H1 (cell line): ENCODE measurements around the gene HSDL2. TPM values are rescaled to one million over a fixed set of nuclear protein-coding genes. Genes with fewer than 3 reads are reported as not detected.

Experiments
- CTCF ChIA-PET: fragments of 300-600 bp; sonication (Branson Sonifier 250); formaldehyde crosslinking; loops from one replicate; lab custom pipeline; 2021; ENCODE audit not compliant: partially characterized antibody; lab: Charles Lee
- POLR2A ChIA-PET: fragments of 300-600 bp; sonication (Branson Sonifier 250); formaldehyde crosslinking; loops from one replicate; lab custom pipeline; 2021; ENCODE audit warnings: inconsistent platforms; ENCODE audit not compliant: partially characterized antibody; lab: Charles Lee
- DNase-seq, 2 experiments: peaks; one replicate each; pipeline versions ENCODE4 v3.0.0 to v3.0.0-alpha.2; 2010 to 2022; ENCODE audit warnings: low spot score in 2 of 2, low read depth in 1 of 2, mixed read lengths in 1 of 2
- FAIRE-seq: peaks from 2 replicates; lab custom pipeline; 2011; peaks lifted over from hg19 to GRCh38; lab: Jason Lieb, UNC
- H2AFZ ChIP-seq: 2 replicates; pipeline ENCODE4 v1.8.1; 2012; ENCODE audit warnings: low read length, inconsistent platforms
- H2AK5ac ChIP-seq: 2 replicates; pipeline ENCODE4 v1.6.1; 2013; ENCODE audit warnings: low read depth, low read length
- H2BK120ac ChIP-seq: replicated peaks from 2 replicates; pipeline ENCODE3; 2013; ENCODE audit warnings: low read depth, low read length, inconsistent platforms
- H2BK12ac ChIP-seq: 2 replicates; pipeline ENCODE4 v1.6.1; 2013; ENCODE audit warnings: low read depth, low read length
- H2BK15ac ChIP-seq: 2 replicates; pipeline ENCODE4 v1.6.1; 2013; ENCODE audit warnings: low read length
- H2BK20ac ChIP-seq: 2 replicates; pipeline ENCODE4 v1.6.1; 2013; ENCODE audit warnings: low read length
- H2BK5ac ChIP-seq: 2 replicates; pipeline ENCODE4 v1.6.1; 2013; ENCODE audit warnings: low read depth, low read length
- H3K14ac ChIP-seq: 2 replicates; pipeline ENCODE4 v1.6.1; 2013; ENCODE audit warnings: inconsistent platforms; ENCODE audit not compliant: insufficient read length
- H3K18ac ChIP-seq: 2 replicates; pipeline ENCODE4 v1.6.1; 2013; ENCODE audit warnings: low read length; ENCODE audit errors: extremely low read depth
- H3K23ac ChIP-seq: 2 replicates; pipeline ENCODE4 v1.6.1; 2013; ENCODE audit warnings: inconsistent platforms; ENCODE audit not compliant: insufficient read length
- H3K23me2 ChIP-seq: 2 replicates; pipeline ENCODE4 v1.6.1; 2013; ENCODE audit warnings: low read depth, low read length
- H3K27ac ChIP-seq: 2 replicates; pipeline ENCODE4 v1.6.1; 2011; ENCODE audit warnings: low read depth, low read length, inconsistent platforms
- H3K27me3 ChIP-seq, 4 experiments: replicated peaks in 1 of 4; 1 replicate in 1 of 4; 2 replicates in 3 of 4; pipeline versions ENCODE4 v1.6.1 to v1.8.1; 2011 to 2013; ENCODE audit warnings: low read length in 3 of 4, mild to moderate bottlenecking in 3 of 4, inconsistent platforms in 2 of 4, mixed read lengths in 2 of 4, moderate library complexity in 1 of 4; ENCODE audit not compliant: control insufficient read depth in 3 of 4, insufficient read depth in 3 of 4; ENCODE audit errors: extremely low read depth in 1 of 4
- H3K36me3 ChIP-seq, 4 experiments: 2 replicates each; pipeline versions ENCODE4 v1.6.1 to v1.8.1; 2011 to 2013; ENCODE audit warnings: mild to moderate bottlenecking in 4 of 4, low read length in 3 of 4, moderate library complexity in 2 of 4, control low read depth in 1 of 4, inconsistent platforms in 1 of 4; ENCODE audit not compliant: insufficient read depth in 4 of 4, control insufficient read depth in 2 of 4
- H3K4ac ChIP-seq: replicated peaks from 2 replicates; pipeline ENCODE3; 2013; ENCODE audit warnings: low read length, low read depth, mixed read lengths, inconsistent platforms; ENCODE audit not compliant: insufficient read length
- H3K4me1 ChIP-seq, 4 experiments: replicated peaks in 1 of 4; 1 replicate in 1 of 4; 2 replicates in 3 of 4; pipeline versions ENCODE4 v1.6.1 to v1.8.1; 2011 to 2013; ENCODE audit warnings: low read length in 3 of 4, inconsistent platforms in 2 of 4, mixed read lengths in 1 of 4; ENCODE audit not compliant: insufficient read depth in 4 of 4, control insufficient read depth in 3 of 4
- H3K4me2 ChIP-seq, 2 experiments: 2 replicates each; pipeline versions ENCODE4 v1.6.1 to v1.8.1; 2011 to 2013; ENCODE audit warnings: low read depth in 2 of 2, low read length in 2 of 2, control low read depth in 1 of 2, inconsistent platforms in 1 of 2, mild to moderate bottlenecking in 1 of 2; ENCODE audit not compliant: insufficient read depth in 1 of 2
- H3K4me3 ChIP-seq, 4 experiments: fragments of 200-600, 300-600 bp in 1 of 4; sonication (generic), shearing (Covaris generic), sonication (Bioruptor Twin) in 1 of 4; 2 replicates each; pipeline versions ENCODE4 v1.5.1 to v1.8.1; 2011 to 2016; ENCODE audit warnings: low read length in 4 of 4, low read depth in 3 of 4, control low read depth in 2 of 4, inconsistent platforms in 2 of 4, mild to moderate bottlenecking in 2 of 4, mixed read lengths in 1 of 4, moderate library complexity in 1 of 4; ENCODE audit not compliant: insufficient read depth in 2 of 4; ENCODE audit errors: extremely low read depth in 1 of 4
- H3K56ac ChIP-seq: replicated peaks from 2 replicates; pipeline ENCODE3; 2013; ENCODE audit warnings: low read depth, mild to moderate bottlenecking, mixed read lengths, low read length, inconsistent platforms; ENCODE audit not compliant: insufficient read length
- H3K79me1 ChIP-seq: 2 replicates; pipeline ENCODE4 v1.6.1; 2013; ENCODE audit warnings: low read depth, low read length, control low read depth
- H3K79me2 ChIP-seq, 2 experiments: 2 replicates each; pipeline versions ENCODE4 v1.6.1 to v1.8.1; 2012 to 2013; ENCODE audit warnings: low read length in 2 of 2, mild to moderate bottlenecking in 2 of 2, inconsistent platforms in 1 of 2; ENCODE audit not compliant: insufficient read depth in 2 of 2, control insufficient read depth in 1 of 2
- H3K9ac ChIP-seq, 4 experiments: replicated peaks in 1 of 4; 1 replicate in 1 of 4; 2 replicates in 3 of 4; pipeline versions ENCODE4 v1.6.1 to v1.8.1; 2011 to 2013; ENCODE audit warnings: low read depth in 3 of 4, low read length in 3 of 4, control low read depth in 2 of 4, mild to moderate bottlenecking in 2 of 4, moderate library complexity in 2 of 4, inconsistent platforms in 1 of 4; ENCODE audit errors: extremely low read depth in 1 of 4
- H3K9me3 ChIP-seq, 2 experiments: 2 replicates each; pipeline versions ENCODE4 v1.6.1 to v1.8.1; 2012 to 2013; ENCODE audit warnings: mild to moderate bottlenecking in 2 of 2, moderate library complexity in 2 of 2, control low read depth in 1 of 2, inconsistent platforms in 1 of 2, low read depth in 1 of 2, low read length in 1 of 2, mixed read lengths in 1 of 2; ENCODE audit not compliant: insufficient read depth in 2 of 2
- H4K20me1 ChIP-seq, 2 experiments: replicated peaks in 1 of 2; 2 replicates each; pipeline versions ENCODE3 to v1.8.1; 2011 to 2013; ENCODE audit warnings: inconsistent platforms in 2 of 2, low read length in 2 of 2, mild to moderate bottlenecking in 1 of 2; ENCODE audit not compliant: insufficient read depth in 2 of 2, control insufficient read depth in 1 of 2
- H4K5ac ChIP-seq: 2 replicates; pipeline ENCODE4 v1.6.1; 2013; ENCODE audit warnings: low read length, low read depth, mixed read lengths, inconsistent platforms; ENCODE audit not compliant: insufficient read length
- H4K8ac ChIP-seq: 2 replicates; pipeline ENCODE4 v1.8.0; 2013; ENCODE audit warnings: mild to moderate bottlenecking, moderate library complexity, low read length, inconsistent platforms; ENCODE audit not compliant: insufficient read depth; ENCODE audit errors: extremely low read depth
- H4K91ac ChIP-seq: replicated peaks from 2 replicates; pipeline ENCODE3; 2013; ENCODE audit warnings: low read length, mixed read lengths, inconsistent platforms; ENCODE audit not compliant: insufficient read length
- BCL11A ChIP-seq, 2 experiments: IDR thresholded peaks; one replicate each; pipeline ENCODE4 v1.6.1; 2011; ENCODE audit warnings: low read depth in 2 of 2, low read length in 2 of 2, mild to moderate bottlenecking in 2 of 2
- BRCA1 ChIP-seq: IDR thresholded peaks from 2 replicates; pipeline ENCODE4 v1.6.1; 2012; ENCODE audit warnings: low read depth, low read length, improper control_type of control experiment
- CTCF ChIP-seq, 3 experiments: IDR thresholded peaks; 1 replicate in 2 of 3; 2 replicates in 1 of 3; pipeline versions ENCODE4 v1.5.1 to v1.6.1; 2011; ENCODE audit warnings: low read length in 3 of 3, mild to moderate bottlenecking in 3 of 3, inconsistent platforms in 2 of 3, low read depth in 1 of 3, moderate library complexity in 1 of 3; ENCODE audit not compliant: insufficient read depth in 1 of 3; ENCODE audit errors: control extremely low read depth in 1 of 3
- EP300 ChIP-seq, 2 experiments: IDR thresholded peaks; 1 replicate in 1 of 2; 2 replicates in 1 of 2; pipeline ENCODE4 v1.6.1; 2011 to 2012; ENCODE audit warnings: low read depth in 2 of 2, low read length in 2 of 2, mild to moderate bottlenecking in 2 of 2, borderline replicate concordance in 1 of 2, inconsistent platforms in 1 of 2, moderate library complexity in 1 of 2
- KDM1A ChIP-seq: fragments of 200-600, 300-600 bp; sonication (generic); IDR thresholded peaks from 2 replicates; pipeline ENCODE4 v1.7.1; 2016; ENCODE audit warnings: mild to moderate bottlenecking, low read length, borderline replicate concordance
- NRF1 ChIP-seq: IDR thresholded peaks from 2 replicates; pipeline ENCODE4 v1.6.1; 2011; ENCODE audit warnings: mild to moderate bottlenecking, low read depth, low read length, improper control_type of control experiment
- POLR2A ChIP-seq, 2 experiments: IDR thresholded peaks; 1 replicate in 1 of 2; 2 replicates in 1 of 2; pipeline ENCODE4 v1.6.1; 2011; ENCODE audit warnings: low read depth in 2 of 2, low read length in 2 of 2, mild to moderate bottlenecking in 2 of 2; ENCODE audit errors: control extremely low read depth in 1 of 2
- POU5F1 ChIP-seq: IDR thresholded peaks from 2 replicates; pipeline ENCODE4 v1.6.1; 2011; ENCODE audit warnings: low read depth, mild to moderate bottlenecking, low read length, moderate library complexity
- RNF2 ChIP-seq: fragments of 200-900, 300-1000 bp; sonication (generic); IDR thresholded peaks from 2 replicates; pipeline ENCODE4 v1.7.1; 2016; ENCODE audit warnings: borderline replicate concordance, low read depth, mild to moderate bottlenecking, antibody characterized with exemption, low read length; ENCODE audit not compliant: poor library complexity, severe bottlenecking; ENCODE audit errors: missing control alignments
- TAF7 ChIP-seq: optimal IDR thresholded peaks from 2 replicates; pipeline ENCODE3; 2011; ENCODE audit warnings: low read depth, mild to moderate bottlenecking, inconsistent platforms, low read length, moderate library complexity, borderline replicate concordance
- TBP ChIP-seq: IDR thresholded peaks from 2 replicates; pipeline ENCODE4 v1.6.1; 2011; ENCODE audit warnings: low read depth, low read length, improper control_type of control experiment
- TEAD4 ChIP-seq: IDR thresholded peaks from 2 replicates; pipeline ENCODE4 v1.6.1; 2012; ENCODE audit warnings: low read depth, low read length, inconsistent platforms, mixed read lengths
- WGBS, 2 experiments: shearing (Covaris generic) in 1 of 2; methylation state at CpG; one replicate each; pipeline versions ENCODE4 v1.1.6 to v1.1.7; 2013 to 2015; ENCODE audit warnings: low lambda C conversion rate in 2 of 2, mixed read lengths in 2 of 2, inconsistent platforms in 1 of 2, low coverage in 1 of 2, missing lambda C conversion rate in 1 of 2; ENCODE audit not compliant: insufficient replicate concordance in 2 of 2, insufficient coverage in 1 of 2, insufficient read length in 1 of 2; ENCODE audit errors: extremely low coverage in 1 of 2, missing lambda C conversion rate in 1 of 2; 5-methylcytosine and 5-hydroxymethylcytosine counted together
- polyA plus RNA-seq, 7 experiments: library from polyadenylated mRNA; depleted of rRNA in 3 of 7; stranded (reverse) in 5 of 7; unstranded in 2 of 7; fragments of >200 nt in 5 of 7; fragments of 200-250 nt in 2 of 7; gene quantifications; 1 replicate in 5 of 7; 2 replicates in 1 of 7; 4 replicates in 1 of 7; pipeline versions ENCODE4 v1.2.1 to v1.2.3, GENCODE V29; 2011 to 2013; ENCODE audit warnings: missing spikeins in 2 of 7, mixed read lengths in 2 of 7
- total RNA-seq: library from RNA; stranded (reverse); fragmentation: NEBNext Ultra II Directional; extraction: Animal tissue kit (Norgen Biotek cat#: 25700); gene quantifications from 2 replicates; pipeline ENCODE4 v1.2.1, GENCODE V29; 2021

The HSDL2 gene
- total and polyA plus RNA-seq, 2 of the 8 experiments (the other 6 are each of a cell fraction or from before 2014, with no cell fraction given), result 6.6 to 15.4 TPM

- Histone ChIP-seq H2AK5ac (no peak overlapping the region), H3K9me3 (no peaks in the 10 kb centered on the region), H4K8ac (no peak overlapping the region), H3K36me3 (no peaks in the 10 kb centered on the region), H2AFZ (no peak overlapping the region), H4K91ac (no peak overlapping the region), H3K4me1 (no peaks in the 10 kb centered on the region), H3K14ac (no peak overlapping the region), H3K18ac (no peak overlapping the region), H4K5ac (no peak overlapping the region), H2BK12ac (no peak overlapping the region), H3K4me3 (no peak overlapping the region), H4K20me1 (no peaks in the 10 kb centered on the region), H3K79me2 (no peaks in the 10 kb centered on the region), H3K23me2 (no peaks in the 10 kb centered on the region), H3K4ac (no peak overlapping the region), H2BK15ac (no peak overlapping the region), H3K79me1 (no peaks in the 10 kb centered on the region), H3K9ac (no peak overlapping the region), H2BK5ac (no peak overlapping the region), H3K27me3 (no peaks in the 10 kb centered on the region), H3K27ac (no peak overlapping the region), H2BK120ac (no peak overlapping the region), H3K23ac (no peak overlapping the region), H2BK20ac (no peak overlapping the region), H3K4me2 (no peak overlapping the region), H3K56ac (no peak overlapping the region)
- DNase-seq (no peak), FAIRE-seq (no peak)
- POLR2A ChIA-PET, result interaction anchor here (0.6 kb wide), 1 partner anchor 12 kb away, joined by 4 read pairs; no protein-coding TSS in a partner anchor
- CTCF ChIA-PET, result interaction anchor here (0.8 to 1.3 kb wide), 4 partner anchors 12 to 265 kb away, joined by 3 to 4 read pairs (median 3); no protein-coding TSS in a partner anchor
- WGBS, 2 experiments, result 96% methylated on average over 2 of the region's 2 CpGs; no CpG with 5 or more reads in 1 of the 2 experiments
- TF ChIP-seq NRF1 (no peak), BCL11A (IDR thresholded peaks at IDR 0.05; ENCODE audit: low read depth in 2 of 2, low read length in 2 of 2) (no peak), POU5F1 (no peak), RNF2 (no peak), POLR2A (IDR thresholded peaks at IDR 0.05; ENCODE audit: control extremely low read depth in 1 of 2, low read depth in 2 of 2, low read length in 2 of 2) (no peak), TEAD4 (no peak), EP300 (IDR thresholded peaks at IDR 0.05; ENCODE audit: borderline replicate concordance in 1 of 2, low read depth in 2 of 2, low read length in 2 of 2) (no peak), TAF7 (no peak), CTCF (IDR thresholded peaks at IDR 0.05; ENCODE audit: control extremely low read depth in 1 of 3, insufficient read depth in 1 of 3, low read depth in 1 of 3, low read length in 3 of 3) (no peak), BRCA1 (no peak), TBP (no peak), KDM1A (no peak)
These were observed 66.2 kb downstream of the HSDL2 start for GRCh38 chr9:112446080-112446479.
